ENCODE measurements around the gene SH3BGRL2.
"Not testable (repeated sequence)": the region's sequence is repeated elsewhere in the genome, so short reads cannot be mapped to it uniquely, and the experiment has no call there.

SH3BGRL2 gene

GRCh38 chr6:79745282-79745681 is 114.2 kb downstream of the SH3BGRL2 start:
- not testable (repeated sequence) for DNase-seq (ENCODE audit: low read depth)

GRCh38 chr6:79746325-79746724 is 115.2 kb downstream of the SH3BGRL2 start:
- not testable (repeated sequence) for DNase-seq (ENCODE audit: low read depth)

GRCh38 chr6:79750806-79751205 is 119.7 kb downstream of the SH3BGRL2 start:
- DNase-seq (ENCODE audit: low read depth): no peak

Measured in stimulated activated CD8-positive, alpha-beta memory T cell treated with anti-CD3 and anti-CD28 coated beads, Interleukin-12 subunit alpha, Interleukin-12 subunit beta, amount 100 ng/mL, for 1 hour (primary cell).